ENCODE data around the gene YIF1A. TPM values are rescaled to one million over a fixed set of nuclear protein-coding genes. Genes with fewer than 3 reads are reported as not detected.

YIF1A gene
- total and polyA plus RNA-seq, 4 donors = 93.0 to 136 (median 117) TPM

DNA sequence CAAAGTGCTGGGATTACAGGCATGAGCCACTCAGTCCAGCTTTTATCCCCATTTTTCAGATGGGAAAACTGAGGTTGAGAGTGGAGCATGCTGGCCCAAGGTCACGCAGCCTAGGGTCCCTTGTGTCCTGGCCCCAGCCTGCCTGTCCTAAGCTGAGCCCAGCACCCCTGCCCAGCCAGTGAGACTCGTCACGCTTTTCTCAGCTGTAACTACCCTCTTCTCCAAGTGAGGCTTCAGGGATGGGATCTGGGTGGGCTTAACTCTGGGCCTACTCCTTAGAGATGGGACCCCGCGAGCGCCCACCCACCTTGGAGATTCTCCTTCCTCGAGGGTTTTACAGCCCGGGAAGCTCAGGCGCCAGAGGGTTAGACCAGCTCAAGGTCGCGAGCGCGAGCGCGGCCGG, 2.4 kb upstream of the YIF1A start:
- no peak overlapping the region for H3K9ac ChIP-seq (ENCODE audit: low read depth in 1 of 2, low read length in 2 of 2)
- 20% methylated on average over 16 of the region's 16 CpGs for WGBS
- H3K4me1 ChIP-seq (ENCODE audit: control insufficient read depth in 4 of 4, insufficient read depth in 4 of 4, low read length in 3 of 4) = peaks cover 19 to 36% (median 29%) of the 10 kb centered on the region in 4 donors
- TF ChIP-seq, protein P1, sequence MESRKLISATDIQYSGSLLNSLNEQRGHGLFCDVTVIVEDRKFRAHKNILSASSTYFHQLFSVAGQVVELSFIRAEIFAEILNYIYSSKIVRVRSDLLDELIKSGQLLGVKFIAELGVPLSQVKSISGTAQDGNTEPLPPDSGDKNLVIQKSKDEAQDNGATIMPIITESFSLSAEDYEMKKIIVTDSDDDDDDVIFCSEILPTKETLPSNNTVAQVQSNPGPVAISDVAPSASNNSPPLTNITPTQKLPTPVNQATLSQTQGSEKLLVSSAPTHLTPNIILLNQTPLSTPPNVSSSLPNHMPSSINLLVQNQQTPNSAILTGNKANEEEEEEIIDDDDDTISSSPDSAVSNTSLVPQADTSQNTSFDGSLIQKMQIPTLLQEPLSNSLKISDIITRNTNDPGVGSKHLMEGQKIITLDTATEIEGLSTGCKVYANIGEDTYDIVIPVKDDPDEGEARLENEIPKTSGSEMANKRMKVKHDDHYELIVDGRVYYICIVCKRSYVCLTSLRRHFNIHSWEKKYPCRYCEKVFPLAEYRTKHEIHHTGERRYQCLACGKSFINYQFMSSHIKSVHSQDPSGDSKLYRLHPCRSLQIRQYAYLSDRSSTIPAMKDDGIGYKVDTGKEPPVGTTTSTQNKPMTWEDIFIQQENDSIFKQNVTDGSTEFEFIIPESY (IDR thresholded peaks at IDR 0.05) = no peak
- no peak for TF ChIP-seq RAD21 (IDR thresholded peaks at IDR 0.05)
- no peak for TF ChIP-seq SP1 (IDR thresholded peaks at IDR 0.05)
- TF ChIP-seq FOXA2 (IDR thresholded peaks at IDR 0.05) = no peak
- TF ChIP-seq HNF4G (IDR thresholded peaks at IDR 0.05) = no peak
- TF ChIP-seq HNF4A (conservative IDR thresholded peaks at IDR 0.05) = no peak
- TF ChIP-seq, protein P2, sequence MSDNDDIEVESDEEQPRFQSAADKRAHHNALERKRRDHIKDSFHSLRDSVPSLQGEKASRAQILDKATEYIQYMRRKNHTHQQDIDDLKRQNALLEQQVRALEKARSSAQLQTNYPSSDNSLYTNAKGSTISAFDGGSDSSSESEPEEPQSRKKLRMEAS (IDR thresholded peaks at IDR 0.05) = no peak
- TF ChIP-seq YY1 (IDR thresholded peaks at IDR 0.05) = no peak
- no peak for TF ChIP-seq JUND (IDR thresholded peaks at IDR 0.05)
- TF ChIP-seq, protein P3, sequence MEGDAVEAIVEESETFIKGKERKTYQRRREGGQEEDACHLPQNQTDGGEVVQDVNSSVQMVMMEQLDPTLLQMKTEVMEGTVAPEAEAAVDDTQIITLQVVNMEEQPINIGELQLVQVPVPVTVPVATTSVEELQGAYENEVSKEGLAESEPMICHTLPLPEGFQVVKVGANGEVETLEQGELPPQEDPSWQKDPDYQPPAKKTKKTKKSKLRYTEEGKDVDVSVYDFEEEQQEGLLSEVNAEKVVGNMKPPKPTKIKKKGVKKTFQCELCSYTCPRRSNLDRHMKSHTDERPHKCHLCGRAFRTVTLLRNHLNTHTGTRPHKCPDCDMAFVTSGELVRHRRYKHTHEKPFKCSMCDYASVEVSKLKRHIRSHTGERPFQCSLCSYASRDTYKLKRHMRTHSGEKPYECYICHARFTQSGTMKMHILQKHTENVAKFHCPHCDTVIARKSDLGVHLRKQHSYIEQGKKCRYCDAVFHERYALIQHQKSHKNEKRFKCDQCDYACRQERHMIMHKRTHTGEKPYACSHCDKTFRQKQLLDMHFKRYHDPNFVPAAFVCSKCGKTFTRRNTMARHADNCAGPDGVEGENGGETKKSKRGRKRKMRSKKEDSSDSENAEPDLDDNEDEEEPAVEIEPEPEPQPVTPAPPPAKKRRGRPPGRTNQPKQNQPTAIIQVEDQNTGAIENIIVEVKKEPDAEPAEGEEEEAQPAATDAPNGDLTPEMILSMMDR (IDR thresholded peaks at IDR 0.05; ENCODE audit: low read depth, low read length, missing input control) = no peak
- no peak for TF ChIP-seq TAF1 (conservative IDR thresholded peaks at IDR 0.05)
- no peak for TF ChIP-seq NR2F2 (IDR thresholded peaks at IDR 0.05)
- TF ChIP-seq FOXA1 (IDR thresholded peaks at IDR 0.05) = no peak
- no peak for TF ChIP-seq EGR1 (IDR thresholded peaks at IDR 0.05; ENCODE audit: low read depth in 2 of 2)
- TF ChIP-seq, protein P4, sequence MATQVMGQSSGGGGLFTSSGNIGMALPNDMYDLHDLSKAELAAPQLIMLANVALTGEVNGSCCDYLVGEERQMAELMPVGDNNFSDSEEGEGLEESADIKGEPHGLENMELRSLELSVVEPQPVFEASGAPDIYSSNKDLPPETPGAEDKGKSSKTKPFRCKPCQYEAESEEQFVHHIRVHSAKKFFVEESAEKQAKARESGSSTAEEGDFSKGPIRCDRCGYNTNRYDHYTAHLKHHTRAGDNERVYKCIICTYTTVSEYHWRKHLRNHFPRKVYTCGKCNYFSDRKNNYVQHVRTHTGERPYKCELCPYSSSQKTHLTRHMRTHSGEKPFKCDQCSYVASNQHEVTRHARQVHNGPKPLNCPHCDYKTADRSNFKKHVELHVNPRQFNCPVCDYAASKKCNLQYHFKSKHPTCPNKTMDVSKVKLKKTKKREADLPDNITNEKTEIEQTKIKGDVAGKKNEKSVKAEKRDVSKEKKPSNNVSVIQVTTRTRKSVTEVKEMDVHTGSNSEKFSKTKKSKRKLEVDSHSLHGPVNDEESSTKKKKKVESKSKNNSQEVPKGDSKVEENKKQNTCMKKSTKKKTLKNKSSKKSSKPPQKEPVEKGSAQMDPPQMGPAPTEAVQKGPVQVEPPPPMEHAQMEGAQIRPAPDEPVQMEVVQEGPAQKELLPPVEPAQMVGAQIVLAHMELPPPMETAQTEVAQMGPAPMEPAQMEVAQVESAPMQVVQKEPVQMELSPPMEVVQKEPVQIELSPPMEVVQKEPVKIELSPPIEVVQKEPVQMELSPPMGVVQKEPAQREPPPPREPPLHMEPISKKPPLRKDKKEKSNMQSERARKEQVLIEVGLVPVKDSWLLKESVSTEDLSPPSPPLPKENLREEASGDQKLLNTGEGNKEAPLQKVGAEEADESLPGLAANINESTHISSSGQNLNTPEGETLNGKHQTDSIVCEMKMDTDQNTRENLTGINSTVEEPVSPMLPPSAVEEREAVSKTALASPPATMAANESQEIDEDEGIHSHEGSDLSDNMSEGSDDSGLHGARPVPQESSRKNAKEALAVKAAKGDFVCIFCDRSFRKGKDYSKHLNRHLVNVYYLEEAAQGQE (IDR thresholded peaks at IDR 0.05) = no peak
- TF ChIP-seq GABPA (IDR thresholded peaks at IDR 0.05 in 1 of 2, conservative IDR thresholded peaks at IDR 0.05 in 1 of 2) = no peak
- no peak for TF ChIP-seq RXRA (IDR thresholded peaks at IDR 0.05)
- TF ChIP-seq, protein P5, sequence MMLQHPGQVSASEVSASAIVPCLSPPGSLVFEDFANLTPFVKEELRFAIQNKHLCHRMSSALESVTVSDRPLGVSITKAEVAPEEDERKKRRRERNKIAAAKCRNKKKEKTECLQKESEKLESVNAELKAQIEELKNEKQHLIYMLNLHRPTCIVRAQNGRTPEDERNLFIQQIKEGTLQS (IDR thresholded peaks at IDR 0.05) = no peak
- no peaks in the 10 kb centered on the region for H3K36me3 ChIP-seq (ENCODE audit: control insufficient read depth in 4 of 4, insufficient read depth in 3 of 4, low read depth in 1 of 4, low read length in 3 of 4)
- peak overlapping the region in 1 of 3 donors; percentile 47 for H3K4me3 ChIP-seq (ENCODE audit: low read depth in 1 of 3, low read length in 3 of 3)
- H3K27me3 ChIP-seq (ENCODE audit: control insufficient read depth in 4 of 4, insufficient read depth in 4 of 4, low read length in 3 of 4) = peaks cover 0 to 5% (median 0%) of the 10 kb centered on the region in 4 donors
- H3K27ac ChIP-seq (ENCODE audit: low read depth in 1 of 2, low read length in 2 of 2) = no peak overlapping the region
- DNase-seq (ENCODE audit: low spot score) = no peak
- no peaks in the 10 kb centered on the region for H3K9me3 ChIP-seq (ENCODE audit: control insufficient read depth in 4 of 4, low read length in 3 of 4)
